HL-60 (cell line): ENCODE data around the gene PPIG.

Source experiments
- DNase-seq, 2 experiments: peaks; one replicate each; pipeline ENCODE4 v3.0.0-alpha.2; 2010 to 2020; ENCODE audit warnings: low read depth in 1 of 2, low spot score in 1 of 2
- H3K27ac ChIP-seq: fragments of 250-450 bp; sonication (Bioruptor Pico); replicated peaks from 2 replicates; pipeline ENCODE4 v1.5.1; 2020; ENCODE audit warnings: mild to moderate bottlenecking, moderate library complexity
- H3K27me3 ChIP-seq: fragments of 250-450 bp; sonication (Bioruptor Pico); 2 replicates; pipeline ENCODE4 v1.5.1; 2021; ENCODE audit warnings: mild to moderate bottlenecking, moderate library complexity; ENCODE audit not compliant: insufficient read depth, poor library complexity, severe bottlenecking
- H3K4me3 ChIP-seq: replicated peaks from 2 replicates; pipeline ENCODE4 v1.5.1; 2011; ENCODE audit warnings: mild to moderate bottlenecking, control low read depth, low read length; ENCODE audit not compliant: insufficient read depth
- GABPA ChIP-seq: IDR thresholded peaks from 2 replicates; pipeline ENCODE4 v1.6.1; 2012; ENCODE audit warnings: low read depth
- POLR2AphosphoS5 ChIP-seq: IDR thresholded peaks from 2 replicates; pipeline ENCODE4 v1.6.1; 2012; ENCODE audit warnings: low read depth
- SPI1 ChIP-seq: IDR thresholded peaks from 2 replicates; pipeline ENCODE4 v1.6.1; 2012; ENCODE audit warnings: low read depth, mild to moderate bottlenecking, borderline replicate concordance
- TF ChIP-seq, protein P1 (sequence below): IDR thresholded peaks from 2 replicates; pipeline ENCODE4 v1.6.1; 2012; ENCODE audit warnings: low read depth; ENCODE audit not compliant: insufficient replicate concordance
- TF ChIP-seq, protein P2 (sequence below): IDR thresholded peaks from one replicate; pipeline ENCODE4 v1.5.1; 2011; ENCODE audit warnings: low read length, control low read depth, inconsistent platforms; ENCODE audit not compliant: insufficient read depth

Gene PPIG

DNA sequence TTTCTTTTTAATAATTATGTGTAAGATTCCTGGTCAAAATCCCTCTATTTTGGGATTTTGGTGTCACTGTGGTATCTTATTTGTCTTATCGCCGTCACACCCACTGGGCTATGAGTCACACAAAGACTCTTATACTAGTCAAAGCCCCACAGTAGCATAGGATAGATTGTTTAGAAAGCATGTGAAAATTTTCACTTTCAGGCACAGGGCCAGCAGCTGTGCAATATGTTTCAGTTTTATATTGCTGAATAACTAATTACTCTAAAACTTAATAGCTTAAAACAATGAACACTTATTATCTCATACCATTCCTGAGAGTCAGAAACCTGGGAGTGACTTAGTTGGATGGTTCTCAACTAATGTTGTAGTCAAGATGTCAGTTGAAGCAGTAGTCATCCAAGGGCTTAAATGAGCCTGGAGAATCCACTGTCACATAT lies 86.1 kb downstream of the PPIG start:
- DNase-seq = no peak
- TF ChIP-seq, protein P1, sequence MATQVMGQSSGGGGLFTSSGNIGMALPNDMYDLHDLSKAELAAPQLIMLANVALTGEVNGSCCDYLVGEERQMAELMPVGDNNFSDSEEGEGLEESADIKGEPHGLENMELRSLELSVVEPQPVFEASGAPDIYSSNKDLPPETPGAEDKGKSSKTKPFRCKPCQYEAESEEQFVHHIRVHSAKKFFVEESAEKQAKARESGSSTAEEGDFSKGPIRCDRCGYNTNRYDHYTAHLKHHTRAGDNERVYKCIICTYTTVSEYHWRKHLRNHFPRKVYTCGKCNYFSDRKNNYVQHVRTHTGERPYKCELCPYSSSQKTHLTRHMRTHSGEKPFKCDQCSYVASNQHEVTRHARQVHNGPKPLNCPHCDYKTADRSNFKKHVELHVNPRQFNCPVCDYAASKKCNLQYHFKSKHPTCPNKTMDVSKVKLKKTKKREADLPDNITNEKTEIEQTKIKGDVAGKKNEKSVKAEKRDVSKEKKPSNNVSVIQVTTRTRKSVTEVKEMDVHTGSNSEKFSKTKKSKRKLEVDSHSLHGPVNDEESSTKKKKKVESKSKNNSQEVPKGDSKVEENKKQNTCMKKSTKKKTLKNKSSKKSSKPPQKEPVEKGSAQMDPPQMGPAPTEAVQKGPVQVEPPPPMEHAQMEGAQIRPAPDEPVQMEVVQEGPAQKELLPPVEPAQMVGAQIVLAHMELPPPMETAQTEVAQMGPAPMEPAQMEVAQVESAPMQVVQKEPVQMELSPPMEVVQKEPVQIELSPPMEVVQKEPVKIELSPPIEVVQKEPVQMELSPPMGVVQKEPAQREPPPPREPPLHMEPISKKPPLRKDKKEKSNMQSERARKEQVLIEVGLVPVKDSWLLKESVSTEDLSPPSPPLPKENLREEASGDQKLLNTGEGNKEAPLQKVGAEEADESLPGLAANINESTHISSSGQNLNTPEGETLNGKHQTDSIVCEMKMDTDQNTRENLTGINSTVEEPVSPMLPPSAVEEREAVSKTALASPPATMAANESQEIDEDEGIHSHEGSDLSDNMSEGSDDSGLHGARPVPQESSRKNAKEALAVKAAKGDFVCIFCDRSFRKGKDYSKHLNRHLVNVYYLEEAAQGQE = no peak
- TF ChIP-seq POLR2AphosphoS5 = no peak
- no peak for TF ChIP-seq SPI1
- TF ChIP-seq, protein P2, sequence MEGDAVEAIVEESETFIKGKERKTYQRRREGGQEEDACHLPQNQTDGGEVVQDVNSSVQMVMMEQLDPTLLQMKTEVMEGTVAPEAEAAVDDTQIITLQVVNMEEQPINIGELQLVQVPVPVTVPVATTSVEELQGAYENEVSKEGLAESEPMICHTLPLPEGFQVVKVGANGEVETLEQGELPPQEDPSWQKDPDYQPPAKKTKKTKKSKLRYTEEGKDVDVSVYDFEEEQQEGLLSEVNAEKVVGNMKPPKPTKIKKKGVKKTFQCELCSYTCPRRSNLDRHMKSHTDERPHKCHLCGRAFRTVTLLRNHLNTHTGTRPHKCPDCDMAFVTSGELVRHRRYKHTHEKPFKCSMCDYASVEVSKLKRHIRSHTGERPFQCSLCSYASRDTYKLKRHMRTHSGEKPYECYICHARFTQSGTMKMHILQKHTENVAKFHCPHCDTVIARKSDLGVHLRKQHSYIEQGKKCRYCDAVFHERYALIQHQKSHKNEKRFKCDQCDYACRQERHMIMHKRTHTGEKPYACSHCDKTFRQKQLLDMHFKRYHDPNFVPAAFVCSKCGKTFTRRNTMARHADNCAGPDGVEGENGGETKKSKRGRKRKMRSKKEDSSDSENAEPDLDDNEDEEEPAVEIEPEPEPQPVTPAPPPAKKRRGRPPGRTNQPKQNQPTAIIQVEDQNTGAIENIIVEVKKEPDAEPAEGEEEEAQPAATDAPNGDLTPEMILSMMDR = no peak
- TF ChIP-seq GABPA = no peak

DNA sequence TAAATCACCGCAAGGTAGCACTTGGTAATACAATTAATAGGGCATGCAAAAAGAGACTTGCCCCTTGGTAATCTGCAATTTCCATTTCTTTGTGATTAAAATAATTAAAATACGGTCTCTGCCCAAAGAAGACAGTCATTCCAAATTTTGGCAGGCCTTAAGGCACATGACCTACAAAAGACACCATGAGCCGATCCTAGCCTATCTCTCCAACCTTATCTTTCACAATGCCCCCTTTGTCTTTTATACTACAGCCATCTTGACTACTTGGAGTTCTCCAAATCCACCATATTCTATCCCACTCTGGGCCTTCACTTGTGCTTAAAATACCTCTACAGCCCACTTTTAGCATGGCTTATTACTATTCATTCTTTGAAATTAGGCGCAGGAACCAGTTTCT lies 86.8 kb downstream of the PPIG start:
- TF ChIP-seq SPI1 (no peak), GABPA (no peak), POLR2AphosphoS5 (no peak)
- TF ChIP-seq, protein P1 = no peak
- TF ChIP-seq, protein P2 = no peak
- H3K27me3 ChIP-seq = no peaks in the 10 kb centered on the region
- no peak overlapping the region for H3K4me3 ChIP-seq
- no peak overlapping the region for H3K27ac ChIP-seq
- DNase-seq = no peak

More for the DNA sequence above, 86.1 kb downstream of the PPIG start:
- Histone ChIP-seq H3K27ac (no peak overlapping the region), H3K4me3 (no peak overlapping the region), H3K27me3 (no peaks in the 10 kb centered on the region)

DNA sequence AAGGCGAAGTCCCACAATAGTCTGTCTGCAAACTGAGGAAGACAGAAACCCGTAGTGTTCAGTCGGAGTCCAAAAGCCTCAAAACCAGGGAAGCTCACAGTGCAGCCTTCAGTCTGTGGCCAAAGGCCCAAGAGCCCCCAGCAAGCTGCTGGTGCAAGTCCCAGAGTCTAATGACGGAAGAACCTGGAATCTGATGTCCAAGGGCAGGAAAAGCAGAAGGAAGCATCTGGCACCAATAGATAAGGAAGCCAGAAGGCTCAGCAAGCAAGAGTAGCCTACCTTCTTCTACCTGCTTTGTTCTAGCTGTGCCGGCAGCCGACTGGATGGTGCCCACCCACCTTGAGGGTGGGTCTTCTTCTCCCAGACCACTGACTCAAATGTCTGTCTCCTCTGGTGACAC lies 88.3 kb downstream of the PPIG start:
- TF ChIP-seq, protein P1 = no peak
- no peak for TF ChIP-seq GABPA
- TF ChIP-seq, protein P2 = no peak
- TF ChIP-seq POLR2AphosphoS5 = no peak
- TF ChIP-seq SPI1 = no peak
- no peak overlapping the region for H3K4me3 ChIP-seq
- H3K27ac ChIP-seq = no peak overlapping the region
- no peak for DNase-seq
- no peaks in the 10 kb centered on the region for H3K27me3 ChIP-seq
